ENCODE measurements around the gene RPS15.
"Not testable (repeated sequence)": the region's sequence is repeated elsewhere in the genome, so short reads cannot be mapped to it uniquely, and the experiment has no call there.

RPS15 gene

DNA sequence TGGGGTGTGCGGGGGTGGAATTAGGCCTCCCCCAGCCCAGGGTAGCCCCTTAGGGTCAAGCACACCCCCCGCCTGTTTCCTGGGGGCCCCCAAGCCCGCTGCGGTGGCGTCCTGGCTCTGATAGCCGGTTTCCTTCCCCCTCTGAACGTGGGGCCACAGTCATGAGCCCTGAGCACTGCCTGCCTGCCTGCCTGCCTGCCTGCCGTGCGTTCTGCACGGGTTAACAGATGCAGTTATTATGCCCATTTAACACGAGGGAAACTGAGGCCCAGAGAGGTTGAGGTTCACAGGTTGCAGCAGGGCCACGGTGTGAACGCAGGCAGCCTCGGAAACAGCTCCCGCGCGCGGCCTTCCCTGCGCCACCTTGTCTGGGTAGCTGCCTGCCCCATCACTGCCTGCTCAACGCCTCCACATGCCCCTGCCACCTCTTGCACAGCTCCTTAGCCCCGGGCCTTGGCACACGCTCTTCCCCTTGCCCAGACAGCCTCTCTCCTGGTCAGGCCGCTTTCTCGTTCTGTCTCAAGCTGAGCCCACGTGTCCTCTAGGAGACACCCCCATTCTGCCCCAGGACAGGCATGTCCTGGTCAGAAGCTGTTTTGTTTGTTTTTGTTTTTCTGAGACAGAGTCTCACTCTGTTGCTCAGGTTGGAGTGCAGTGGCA, 35.7 kb upstream of the RPS15 start:
- no peak for DNase-seq

DNA sequence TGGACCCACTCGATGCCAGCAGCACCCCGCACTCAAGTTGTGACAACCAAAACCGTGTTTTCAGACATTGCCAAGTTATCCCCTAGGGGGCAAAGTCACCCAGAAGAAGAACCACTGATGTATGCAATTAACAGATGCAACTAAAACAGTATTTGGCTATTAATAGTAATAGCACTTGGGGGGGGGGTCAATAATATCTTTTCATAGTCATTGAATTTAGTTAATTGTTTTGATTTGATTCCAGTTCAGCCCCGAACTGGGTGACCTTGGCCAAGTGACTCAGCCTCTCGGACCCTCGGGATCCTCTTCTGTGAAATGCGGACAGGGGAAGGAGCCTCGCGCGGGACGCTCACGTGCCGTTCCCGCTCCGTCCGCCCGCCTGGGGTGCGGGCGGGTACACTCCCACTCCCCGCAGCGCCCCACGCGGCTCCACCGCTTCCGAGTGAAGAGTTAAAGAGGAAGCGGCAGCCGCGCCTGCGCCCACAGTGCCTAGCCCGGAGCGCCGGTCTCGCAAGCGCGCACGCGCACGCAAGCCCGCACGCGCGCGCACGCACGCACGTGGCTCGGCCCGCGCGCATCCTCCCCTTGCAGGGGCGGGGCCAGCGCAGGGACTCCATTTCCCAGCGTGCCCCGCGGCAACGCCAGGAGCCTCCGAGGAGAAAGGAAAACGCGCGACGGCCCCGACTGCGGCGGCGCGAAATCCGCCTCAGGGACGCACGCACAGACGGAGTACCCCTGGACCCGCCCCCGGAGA, 31.2 kb upstream of the RPS15 start:
- peak; percentile 99 to 100 for DNase-seq

GRCh38 chr19:1407528-1408299, 30.5 kb upstream of the RPS15 start, which contains the start of gene DAZAP1:
TSS of gene DAZAP1 (plus strand) at chr19:1407586. CDS start at chr19:1407774, 188 bp downstream.
- DNase-seq, result peak; percentile 26 to 34

DNA sequence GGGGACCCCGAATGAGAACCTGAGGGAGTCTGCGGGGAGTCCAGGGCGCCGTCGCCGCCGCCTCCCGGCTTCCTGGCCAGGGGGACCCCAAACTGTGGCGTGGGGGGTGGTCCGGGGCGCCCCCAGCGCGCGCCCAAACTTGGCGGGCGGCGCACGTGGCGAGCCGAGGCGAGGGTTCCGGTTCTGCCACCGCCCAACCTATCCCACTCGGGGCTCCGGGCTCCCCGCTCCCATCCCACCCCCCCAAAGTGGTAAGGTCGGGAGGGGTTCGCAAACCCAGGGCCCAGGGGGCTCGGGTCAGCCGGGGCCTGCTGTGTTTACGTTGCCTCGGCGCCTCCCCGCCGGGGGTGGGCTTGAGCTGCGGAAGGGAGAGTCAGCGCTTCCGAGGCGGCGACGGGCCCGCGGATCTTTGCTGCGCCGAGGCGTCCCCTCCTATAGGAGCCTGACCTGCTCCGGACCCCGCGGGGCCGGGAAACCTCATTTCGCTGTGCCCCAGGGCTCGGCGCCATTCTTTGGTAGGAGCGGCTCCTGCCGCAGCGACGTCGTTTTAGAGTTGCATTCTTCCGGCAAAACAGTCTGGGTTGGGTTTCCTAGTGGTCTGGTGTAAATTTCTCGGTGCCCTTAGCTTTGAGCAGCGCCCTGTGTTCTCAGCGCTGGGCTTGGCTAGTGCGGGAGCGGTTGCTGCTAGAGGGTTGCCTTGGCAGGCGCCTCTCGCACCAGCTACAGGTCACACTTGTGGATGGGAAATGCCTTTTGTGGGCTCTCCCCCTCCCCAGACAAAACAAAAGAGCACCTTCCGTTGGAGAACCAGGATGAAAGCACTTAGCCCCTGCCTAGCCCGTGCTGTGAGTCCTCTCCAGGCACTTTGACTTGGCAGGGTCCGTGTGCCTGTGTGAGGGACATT, 29.6 kb upstream of the RPS15 start:
- peak; percentile 60 to 67 for DNase-seq

GRCh38 chr19:1409204-1410005, 28.8 kb upstream of the RPS15 start:
- no peak for DNase-seq

- DNase-seq, result no peak
Observed at GRCh38 chr19:1410136-1410786, 27.9 kb upstream of the RPS15 start.

DNA sequence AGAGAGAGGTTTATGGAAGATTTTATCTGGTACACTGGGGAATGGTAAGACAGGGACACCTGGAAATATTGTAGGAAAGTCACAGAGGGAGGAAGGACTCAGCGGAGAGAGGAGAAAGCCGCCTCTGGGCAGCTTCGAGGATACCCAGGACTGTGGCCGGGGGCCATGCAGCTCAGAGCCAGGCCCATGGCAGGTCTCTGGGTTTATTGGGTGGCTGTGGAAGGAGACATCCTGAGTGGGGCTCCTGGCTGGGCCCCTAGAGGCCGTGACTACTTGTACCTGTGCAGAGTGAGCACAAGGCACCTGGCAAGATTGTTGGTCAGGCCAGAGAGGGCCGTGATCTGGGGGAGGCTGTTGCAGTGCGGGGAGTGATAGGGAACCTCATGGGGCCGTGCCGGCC, 27.4 kb upstream of the RPS15 start:
- DNase-seq, result no peak

DNA sequence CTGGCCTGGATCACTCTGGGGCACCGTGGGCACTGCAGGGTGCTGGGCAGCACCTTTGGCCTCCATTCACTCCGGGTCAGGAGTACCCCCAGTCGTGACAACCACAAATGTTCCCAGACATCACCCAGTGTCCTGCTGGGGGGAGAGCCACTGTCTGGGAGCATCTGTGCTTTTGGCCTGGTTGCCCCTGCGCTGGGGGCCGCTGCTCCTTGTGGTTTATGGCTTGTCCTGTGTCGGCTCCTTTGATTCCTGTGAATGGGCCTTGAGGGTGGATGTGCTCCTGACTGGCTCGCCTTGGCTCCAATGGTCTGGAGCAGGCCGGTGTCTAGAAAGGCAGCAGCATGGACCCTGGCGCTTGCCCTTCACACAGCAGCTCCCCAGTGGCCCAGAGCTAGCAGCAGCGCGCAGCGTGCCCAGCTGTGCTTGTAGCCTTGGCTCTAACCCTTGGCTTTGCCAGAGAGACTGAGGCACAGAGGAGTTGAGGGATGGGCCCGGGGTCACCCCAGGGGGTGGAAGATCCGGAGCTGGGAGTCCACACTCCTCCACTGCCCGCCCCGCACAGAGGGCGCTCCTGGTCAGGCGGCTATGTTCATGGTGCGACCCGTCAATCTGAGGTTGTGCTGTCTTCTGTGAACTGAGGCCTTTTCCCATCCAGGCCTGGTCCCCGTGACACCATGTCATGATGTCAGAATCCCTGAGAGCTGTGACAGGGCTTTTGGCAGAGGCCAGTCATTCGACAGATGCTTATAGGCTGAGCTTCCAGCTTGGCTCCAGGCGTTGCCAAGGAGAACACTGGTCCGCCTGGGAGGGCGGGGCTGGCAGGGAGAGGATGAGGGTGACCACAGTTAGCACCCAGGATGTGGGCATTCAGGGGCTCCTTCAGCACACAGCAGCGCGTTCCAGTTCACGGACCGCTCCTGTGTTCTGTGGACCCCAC, 26.7 kb upstream of the RPS15 start:
- peak; percentile 32 to 52 for DNase-seq

GRCh38 chr19:1412323-1412923, 25.8 kb upstream of the RPS15 start:
- DNase-seq, result no peak

GRCh38 chr19:1412995-1413800, 25.0 kb upstream of the RPS15 start:
- DNase-seq, result no peak

- no peak for DNase-seq
Observed at GRCh38 chr19:1416014-1416841, 22.0 kb upstream of the RPS15 start.

DNA sequence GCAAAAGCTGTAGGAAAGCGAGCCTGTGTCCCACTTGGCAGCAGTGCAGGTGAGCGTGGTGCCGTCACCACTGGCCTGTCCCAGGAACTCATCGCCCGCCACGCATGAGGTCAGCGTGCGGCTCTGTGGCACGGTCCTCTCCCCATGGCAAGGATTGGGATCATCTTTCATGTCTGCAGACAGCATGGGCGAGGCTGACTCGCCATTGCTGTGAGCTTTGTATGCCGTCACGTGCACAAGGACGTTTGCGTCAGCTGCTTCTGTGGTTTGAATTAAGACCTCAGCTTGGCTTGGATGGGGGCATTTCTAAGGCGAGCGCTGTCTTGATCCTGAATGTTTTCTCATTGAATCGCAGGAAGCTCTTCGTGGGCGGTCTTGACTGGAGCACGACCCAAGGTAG, 21.1 kb upstream of the RPS15 start:
- no peak for DNase-seq

GRCh38 chr19:1417681-1418495, 20.3 kb upstream of the RPS15 start:
- no peak for DNase-seq

DNA sequence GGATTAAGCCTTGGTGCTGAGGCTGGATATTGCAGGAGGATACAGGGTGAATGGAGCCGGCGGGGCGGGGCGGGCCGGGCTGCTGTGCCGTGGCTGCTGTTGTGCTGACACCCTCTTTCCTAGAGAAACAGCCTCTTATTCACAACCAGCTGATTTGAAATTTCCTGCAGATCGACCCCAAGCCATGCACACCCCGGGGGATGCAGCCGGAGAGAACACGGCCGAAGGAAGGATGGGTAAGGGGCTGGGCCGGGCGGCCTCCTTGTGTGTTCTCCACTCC, 19.8 kb upstream of the RPS15 start:
- no peak for DNase-seq

DNA sequence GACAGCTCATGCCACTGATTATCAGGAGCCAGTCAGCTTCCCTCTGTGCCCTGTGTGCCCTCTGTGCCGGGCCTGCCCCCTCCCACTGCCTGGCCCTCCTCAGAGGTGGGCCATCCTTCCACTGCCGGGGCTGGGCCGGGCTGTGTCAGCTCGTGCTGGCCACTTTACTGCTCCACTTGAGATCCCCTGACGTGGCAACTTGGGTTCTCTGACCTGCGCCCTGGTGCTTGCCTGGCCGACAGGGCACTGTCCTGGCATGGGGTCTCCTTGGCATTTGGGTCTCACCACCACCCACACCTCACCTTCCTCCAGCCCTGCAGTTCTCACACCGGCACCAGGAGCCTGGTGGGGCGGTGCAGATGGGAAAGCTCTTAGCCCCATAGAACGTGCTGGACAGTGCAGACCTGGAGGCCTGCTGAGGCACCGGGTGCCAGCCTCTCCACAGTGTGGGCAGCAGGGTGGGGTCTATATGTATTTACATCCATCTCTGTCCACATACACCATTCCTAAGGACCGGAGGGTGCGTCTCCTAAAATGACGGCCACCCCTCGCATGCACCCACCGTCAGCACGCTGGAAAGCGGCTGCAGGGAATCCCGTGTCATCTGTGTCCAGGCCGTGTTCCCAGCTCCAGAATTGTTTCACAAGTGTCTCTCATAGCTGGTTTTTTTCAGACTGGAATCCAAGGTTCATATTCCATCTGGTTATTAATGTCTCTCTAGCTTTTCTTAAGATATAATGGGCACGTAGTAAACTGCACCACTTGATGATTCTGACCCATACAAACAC, 19.1 kb upstream of the RPS15 start:
- no peak for DNase-seq

GRCh38 chr19:1420085-1420484, 18.1 kb upstream of the RPS15 start:
- DNase-seq, result not testable (repeated sequence)

All from CD4-positive, alpha-beta T cell treated with Interleukin-1 beta for 1 hour (primary cell).